Measurements from ENCODE around the gene ZNF532.
"Not testable (repeated sequence)": the region's sequence is repeated elsewhere in the genome, so short reads cannot be mapped to it uniquely, and the experiment has no call there.

The ZNF532 gene

GRCh38 chr18:58864146-58865032 is at the start of gene ZNF532:
Gene ZNF532 (plus strand): TSS chr18:58864877. CDS start in a region left out here.
- no peak for DNase-seq (ENCODE audit: low read depth in 2 of 2)

GRCh38 chr18:58819051-58819450 is 45.6 kb upstream of the ZNF532 start:
- DNase-seq (ENCODE audit: low read depth in 2 of 2) = no peak

GRCh38 chr18:58820251-58820650 is 44.4 kb upstream of the ZNF532 start:
- DNase-seq (ENCODE audit: low read depth in 2 of 2) = no peak

GRCh38 chr18:58822944-58823343 is 41.7 kb upstream of the ZNF532 start:
- DNase-seq (ENCODE audit: low read depth in 2 of 2) = no peak

GRCh38 chr18:58823412-58823811 is 41.3 kb upstream of the ZNF532 start:
- no peak for DNase-seq (ENCODE audit: low read depth in 2 of 2)

GRCh38 chr18:58826926-58827325 is 37.8 kb upstream of the ZNF532 start:
- DNase-seq (ENCODE audit: low read depth in 2 of 2) = not testable (repeated sequence)

GRCh38 chr18:58827428-58827827 is 37.2 kb upstream of the ZNF532 start:
- no peak for DNase-seq (ENCODE audit: low read depth in 2 of 2)

- no peak for DNase-seq (ENCODE audit: low read depth in 2 of 2)
Measured at GRCh38 chr18:58827886-58828285, 36.8 kb upstream of the ZNF532 start.

- DNase-seq (ENCODE audit: low read depth in 2 of 2) = no peak
Measured at GRCh38 chr18:58828399-58829121, 36.1 kb upstream of the ZNF532 start.

- DNase-seq (ENCODE audit: low read depth in 2 of 2) = no peak
Measured at GRCh38 chr18:58829263-58829662, 35.4 kb upstream of the ZNF532 start.

GRCh38 chr18:58829886-58830285 is 34.8 kb upstream of the ZNF532 start:
- DNase-seq (ENCODE audit: low read depth in 2 of 2) = not testable (repeated sequence)

GRCh38 chr18:58831606-58832005 is 33.1 kb upstream of the ZNF532 start:
- no peak for DNase-seq (ENCODE audit: low read depth in 2 of 2)

GRCh38 chr18:58838165-58838860 is 26.4 kb upstream of the ZNF532 start:
- DNase-seq (ENCODE audit: low read depth in 2 of 2) = no peak

GRCh38 chr18:58838946-58839345 is 25.7 kb upstream of the ZNF532 start:
- DNase-seq (ENCODE audit: low read depth in 2 of 2) = no peak

GRCh38 chr18:58842978-58843687 is 21.5 kb upstream of the ZNF532 start:
- no peak for DNase-seq (ENCODE audit: low read depth in 2 of 2)

GRCh38 chr18:58843688-58844035 is 21.0 kb upstream of the ZNF532 start:
- DNase-seq (ENCODE audit: low read depth in 2 of 2) = no peak

- no peak for DNase-seq (ENCODE audit: low read depth in 2 of 2)
Measured at GRCh38 chr18:58844871-58845270, 19.8 kb upstream of the ZNF532 start.

GRCh38 chr18:58845928-58846724 is 18.6 kb upstream of the ZNF532 start:
- no peak for DNase-seq (ENCODE audit: low read depth in 2 of 2)

GRCh38 chr18:58847383-58848071 is 17.1 kb upstream of the ZNF532 start:
- DNase-seq (ENCODE audit: low read depth in 2 of 2) = no peak

GRCh38 chr18:58848685-58849084 is 16.0 kb upstream of the ZNF532 start:
- no peak for DNase-seq (ENCODE audit: low read depth in 2 of 2)
